ENCODE results near the gene MTCL1.

GRCh38 chr18:8694891-8695290, 10.5 kb upstream of the MTCL1 start:
- TF ChIP-seq POLR2AphosphoS5 (IDR thresholded peaks at IDR 0.05; ENCODE audit: low read depth, low read length): no peak
- TF ChIP-seq REST (IDR thresholded peaks at IDR 0.05; ENCODE audit: insufficient read depth in 1 of 2, low read depth in 2 of 2, low read length in 2 of 2): no peak
- no peak for TF ChIP-seq SIN3A (IDR thresholded peaks at IDR 0.05; ENCODE audit: borderline replicate concordance, insufficient read depth, low read length)

Measured in PFSK-1 (cell line).